Activated CD8-positive, alpha-beta memory T cell treated with anti-CD3 and anti-CD28 coated beads for 48 hours (primary cell): Measurements from ENCODE around the gene KDM3A.
"Not testable (repeated sequence)": the region's sequence is repeated elsewhere in the genome, so short reads cannot be mapped to it uniquely, and the experiment has no call there.

Experiments
- DNase-seq, 3 experiments: peaks; one replicate each; pipeline ENCODE4 v3.0.0-alpha.2; 2020; ENCODE audit warnings: low read depth in 2 of 3, low spot score in 2 of 3

KDM3A gene

GRCh38 chr2:86471637-86472036 lies 30.5 kb downstream of the KDM3A start:
- no peak for DNase-seq

- DNase-seq: no peak
Measured at GRCh38 chr2:86476092-86476491, 34.9 kb downstream of the KDM3A start.

GRCh38 chr2:86476918-86477317 lies 35.7 kb downstream of the KDM3A start:
- DNase-seq: no peak

GRCh38 chr2:86477349-86477748 lies 36.2 kb downstream of the KDM3A start:
- DNase-seq: no peak

GRCh38 chr2:86480105-86480504 lies 38.9 kb downstream of the KDM3A start:
- DNase-seq: no peak

- no peak for DNase-seq
Measured at GRCh38 chr2:86482034-86482433, 40.9 kb downstream of the KDM3A start.

GRCh38 chr2:86484385-86484784 lies 43.2 kb downstream of the KDM3A start:
- no peak for DNase-seq

- no peak for DNase-seq
Measured at GRCh38 chr2:86485103-86485502, 43.9 kb downstream of the KDM3A start.

GRCh38 chr2:86485802-86486201 lies 44.6 kb downstream of the KDM3A start:
- no peak for DNase-seq

GRCh38 chr2:86487062-86487461 lies 45.9 kb downstream of the KDM3A start:
- no peak for DNase-seq

- no peak for DNase-seq
Measured at GRCh38 chr2:86488561-86489250, 47.5 kb downstream of the KDM3A start.

- DNase-seq: no peak
Measured at GRCh38 chr2:86489542-86489941, 48.4 kb downstream of the KDM3A start.

GRCh38 chr2:86490245-86490644 lies 49.1 kb downstream of the KDM3A start:
- no peak for DNase-seq

- DNase-seq: no peak
Measured at GRCh38 chr2:86491088-86491487, 49.9 kb downstream of the KDM3A start.

- DNase-seq: no peak
Measured at GRCh38 chr2:86492048-86492453, 50.9 kb downstream of the KDM3A start.

GRCh38 chr2:86496391-86496790 lies 55.2 kb downstream of the KDM3A start:
- DNase-seq: not testable (repeated sequence)

GRCh38 chr2:86498468-86499260 lies 57.5 kb downstream of the KDM3A start:
- DNase-seq: no peak

- DNase-seq: no peak
Measured at GRCh38 chr2:86499326-86499725, 58.2 kb downstream of the KDM3A start.

- DNase-seq: no peak
Measured at GRCh38 chr2:86500325-86501083, 59.3 kb downstream of the KDM3A start.

- no peak for DNase-seq
Measured at GRCh38 chr2:86507600-86507999, 66.4 kb downstream of the KDM3A start.

GRCh38 chr2:86510436-86510933 lies 69.3 kb downstream of the KDM3A start:
- no peak for DNase-seq

- DNase-seq: no peak
Measured at GRCh38 chr2:86512034-86512433, 70.9 kb downstream of the KDM3A start.
